NCI-H1930 (cell line): Measurements from ENCODE around the gene VPS72.

Experiments
- DNase-seq, 2 experiments: peaks; one replicate each; lab custom pipeline; 2025; lab: John Stamatoyannopoulos, UW

The VPS72 gene

GRCh38 chr1:151187205-151187604, 2.8 kb downstream of the VPS72 start:
- no peak for DNase-seq

- no peak for DNase-seq
Measured at GRCh38 chr1:151184211-151184610, 5.8 kb downstream of the VPS72 start.

GRCh38 chr1:151176514-151177045, 13.4 kb downstream of the VPS72 start:
- DNase-seq: no peak

- no peak for DNase-seq
Measured at GRCh38 chr1:151175863-151176262, 14.1 kb downstream of the VPS72 start, which contains the start of gene TMOD4. Gene TMOD4 (minus strand): TSS chr1:151175981. CDS start chr1:151174875, 1,106 bp downstream.

- no peak for DNase-seq
Measured at GRCh38 chr1:151175041-151175741, 14.8 kb downstream of the VPS72 start.

- no peak for DNase-seq
Measured at GRCh38 chr1:151171190-151171589, 18.8 kb downstream of the VPS72 start.

- no peak for DNase-seq
Measured at GRCh38 chr1:151167116-151167515, 22.9 kb downstream of the VPS72 start.

- no peak for DNase-seq
Measured at GRCh38 chr1:151166505-151166956, 23.5 kb downstream of the VPS72 start.

- DNase-seq: peak; percentile 94 to 99
Measured at GRCh38 chr1:151165738-151166504, 24.1 kb downstream of the VPS72 start, which contains the start of the genes LYSMD1 and SCNM1. Gene LYSMD1 (minus strand): TSS chr1:151165902. CDS start chr1:151165258, 644 bp downstream. Gene SCNM1 (plus strand): TSS chr1:151166144. CDS start chr1:151166153, 9 bp downstream.

- no peak for DNase-seq
Measured at GRCh38 chr1:151165281-151165737, 24.7 kb downstream of the VPS72 start.

GRCh38 chr1:151164732-151165280, 25.2 kb downstream of the VPS72 start:
- no peak for DNase-seq

GRCh38 chr1:151159373-151159772, 30.6 kb downstream of the VPS72 start:
- DNase-seq: no peak

- no peak for DNase-seq
Measured at GRCh38 chr1:151158751-151159251, 31.2 kb downstream of the VPS72 start.

- no peak for DNase-seq
Measured at GRCh38 chr1:151158326-151158725, 31.7 kb downstream of the VPS72 start.

GRCh38 chr1:151157067-151157531, 32.9 kb downstream of the VPS72 start:
- DNase-seq: no peak

GRCh38 chr1:151156515-151156819, 33.5 kb downstream of the VPS72 start, which contains the start of gene TNFAIP8L2:
Gene TNFAIP8L2 (plus strand): TSS chr1:151156649. CDS start chr1:151158698, 2,049 bp downstream.
- DNase-seq: no peak

GRCh38 chr1:151147665-151148064, 42.3 kb downstream of the VPS72 start:
- no peak for DNase-seq

GRCh38 chr1:151147132-151147503, 42.9 kb downstream of the VPS72 start:
- DNase-seq: no peak

GRCh38 chr1:151146412-151147131, 43.4 kb downstream of the VPS72 start, which contains the start of gene SEMA6C:
Gene SEMA6C (minus strand): TSS chr1:151146631. CDS start chr1:151142621, 4,010 bp downstream.
- DNase-seq: peak; percentile 74 to 85

- DNase-seq: no peak
Measured at GRCh38 chr1:151146072-151146411, 44.0 kb downstream of the VPS72 start.

GRCh38 chr1:151145304-151146071, 44.5 kb downstream of the VPS72 start:
- DNase-seq: no peak
